Endothelial cell of hepatic sinusoid (primary cell): ENCODE data around the gene NEIL1.

Experiments used
- in situ Hi-C: cut with HindIII; loops from 2 replicates; pipeline ENCODE4 v1.10.0; 2017; ENCODE audit warnings: low sequenced_read_pairs

The NEIL1 gene

DNA sequence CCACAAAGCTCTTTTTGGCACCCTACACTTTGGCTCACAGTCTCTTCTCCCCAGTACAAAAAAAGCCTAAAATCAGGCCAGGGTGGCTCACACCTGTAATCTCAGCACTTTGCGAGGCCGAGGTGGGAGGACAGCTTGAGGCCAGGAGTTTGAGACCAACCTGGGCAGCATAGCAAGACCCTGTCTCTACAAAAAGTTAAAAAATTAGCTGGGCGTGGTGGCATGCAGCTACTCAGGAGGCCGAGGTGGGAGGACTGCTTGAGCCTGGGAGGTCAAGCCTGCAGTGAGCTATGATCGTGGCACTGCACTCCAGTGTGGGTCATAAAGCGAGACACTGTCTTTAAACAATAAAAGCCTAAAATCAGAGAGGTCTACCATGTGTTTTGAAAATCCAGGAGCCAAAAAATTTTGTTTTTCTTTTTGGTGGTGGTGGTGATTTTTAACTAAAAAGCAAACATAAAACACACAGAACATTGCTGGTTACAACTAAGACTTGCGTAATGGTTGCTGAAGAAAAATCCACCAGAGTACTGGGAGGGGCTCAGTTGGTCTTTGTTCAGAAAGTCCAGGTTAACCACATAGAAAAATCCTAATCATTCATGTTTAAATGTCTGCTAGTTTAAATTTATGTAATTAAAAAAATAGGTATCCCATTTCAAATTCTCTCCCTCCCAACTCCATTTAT, 23.2 kb downstream of the NEIL1 start:
- in situ Hi-C loops: no loop called here

DNA sequence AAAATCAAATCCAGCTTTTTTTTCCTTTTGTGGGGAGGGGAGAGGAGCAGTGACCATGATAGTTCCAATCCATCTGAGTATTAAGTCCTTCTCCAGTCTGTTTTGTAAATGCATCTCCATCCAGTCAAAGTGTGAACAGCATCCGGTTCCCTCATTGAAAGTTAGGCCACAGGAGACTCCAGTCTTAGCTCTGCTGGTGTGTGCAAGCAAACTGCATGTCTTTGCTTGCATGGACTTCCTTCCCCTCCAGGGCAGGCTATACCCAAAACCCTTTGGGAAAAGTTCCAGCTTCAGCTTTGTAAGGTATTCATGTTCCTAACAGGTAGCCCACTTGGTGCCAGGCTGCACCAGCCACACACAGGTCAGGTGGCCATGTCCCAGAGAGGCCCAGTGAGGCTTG, 24.6 kb downstream of the NEIL1 start:
- in situ Hi-C loops: no loop called here

DNA sequence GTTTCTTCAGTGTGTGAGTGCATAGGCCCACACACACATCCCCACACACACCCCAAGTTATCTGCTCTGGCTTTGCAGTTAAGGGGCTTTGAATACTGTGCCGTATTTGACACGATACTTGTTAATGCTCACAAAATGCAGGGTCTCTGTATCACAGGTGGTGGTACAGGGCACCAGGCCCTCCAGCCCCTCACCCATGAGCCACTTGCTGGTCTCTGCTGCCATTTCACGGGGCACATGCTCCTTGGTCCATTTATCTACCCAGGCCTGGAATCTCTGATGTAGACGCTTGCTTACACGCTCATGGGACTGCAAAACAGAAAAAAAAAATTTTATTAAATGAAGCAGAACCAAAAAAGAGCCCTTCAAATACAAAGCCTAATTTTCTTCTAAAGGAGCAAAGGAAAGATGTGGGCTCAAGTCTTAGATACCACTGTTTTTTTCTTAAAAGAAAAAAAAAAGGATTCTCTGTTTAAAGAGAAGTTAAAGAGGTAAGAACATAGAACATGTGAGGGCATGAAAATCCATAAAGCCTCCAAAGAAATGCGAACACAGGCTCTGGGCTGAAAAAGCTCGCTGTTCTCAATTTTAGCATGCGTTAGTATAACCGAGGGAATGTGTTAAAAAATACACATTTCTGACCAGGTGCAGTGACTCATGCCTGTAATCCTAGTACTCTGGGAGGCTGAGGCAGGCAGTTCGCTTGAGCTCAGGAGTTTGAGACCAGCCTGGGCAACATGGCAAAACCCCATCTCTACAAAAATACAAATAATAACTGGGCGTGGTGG, 25.3 kb downstream of the NEIL1 start:
- in situ Hi-C loops: no loop called here

DNA sequence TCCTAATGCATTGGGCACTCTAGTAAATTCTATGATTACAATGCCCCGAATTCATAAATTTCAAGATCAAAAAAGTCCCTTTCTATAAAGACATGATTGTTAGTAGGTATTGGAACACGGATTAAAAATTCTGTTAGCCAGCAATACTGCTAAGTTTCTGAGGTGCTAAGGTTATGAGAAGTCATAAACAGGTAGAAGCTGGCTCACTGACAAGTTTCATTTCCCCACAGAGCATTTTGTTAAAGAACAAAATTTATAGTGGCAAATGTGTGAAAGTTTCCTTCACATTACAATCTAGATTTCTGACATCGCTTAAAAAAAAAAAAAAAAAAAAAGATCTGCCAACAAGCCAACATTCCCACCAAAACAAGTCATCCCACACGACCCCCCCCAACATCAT, 33.9 kb downstream of the NEIL1 start:
- in situ Hi-C loops: loop anchor here (5.0 kb wide), 1 partner anchor 52 kb away; no protein-coding TSS in a partner anchor

DNA sequence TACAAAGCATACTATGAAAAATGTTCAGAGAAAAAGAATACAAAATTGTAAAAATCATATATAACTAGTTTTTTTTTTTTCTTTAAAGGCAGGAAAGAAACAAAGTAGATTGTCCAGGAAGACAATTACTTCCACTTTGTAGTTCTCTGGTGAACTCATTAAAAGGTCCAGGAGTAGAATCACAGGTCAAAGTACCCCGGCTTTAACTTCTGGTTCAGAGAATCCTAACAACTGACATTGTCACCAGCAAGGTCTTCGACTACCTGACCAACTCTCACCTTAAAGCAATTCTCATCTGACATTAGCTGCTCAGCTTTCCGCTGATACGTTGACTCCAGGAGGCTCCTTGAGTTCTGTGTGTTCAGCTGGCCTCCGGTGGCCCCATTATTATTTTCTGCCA, 37.1 kb downstream of the NEIL1 start:
- in situ Hi-C loops: loop anchor here (5.0 kb wide), 1 partner anchor 48 kb away; no protein-coding TSS in a partner anchor

DNA sequence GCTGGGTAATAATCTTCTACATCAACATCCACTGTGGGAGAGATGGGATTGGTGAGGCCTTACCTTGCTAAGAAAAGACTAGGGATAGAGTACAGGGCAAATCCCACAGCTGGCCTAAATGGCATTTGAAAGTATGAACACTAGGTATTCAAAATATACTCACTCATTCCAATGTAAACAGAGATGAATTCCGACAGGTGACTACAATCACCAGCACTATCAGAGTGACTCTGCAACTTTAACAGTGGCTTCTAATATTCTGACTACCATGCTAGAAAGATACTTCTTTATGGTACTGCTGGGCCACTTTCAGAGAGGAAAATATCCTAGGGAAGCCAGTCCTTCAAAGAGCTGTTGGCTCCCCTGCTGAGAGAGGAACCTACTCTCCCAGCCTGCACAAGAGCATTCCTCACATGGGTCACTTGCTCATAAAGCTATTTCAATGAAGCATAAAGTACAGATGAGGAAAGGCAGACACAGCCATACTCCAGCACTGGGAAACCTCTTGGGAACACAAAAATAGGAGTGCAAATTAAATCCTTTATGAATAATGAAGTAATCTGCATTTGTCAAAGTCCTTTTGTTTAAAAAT, 43.0 kb downstream of the NEIL1 start:
- in situ Hi-C loops: no loop called here

DNA sequence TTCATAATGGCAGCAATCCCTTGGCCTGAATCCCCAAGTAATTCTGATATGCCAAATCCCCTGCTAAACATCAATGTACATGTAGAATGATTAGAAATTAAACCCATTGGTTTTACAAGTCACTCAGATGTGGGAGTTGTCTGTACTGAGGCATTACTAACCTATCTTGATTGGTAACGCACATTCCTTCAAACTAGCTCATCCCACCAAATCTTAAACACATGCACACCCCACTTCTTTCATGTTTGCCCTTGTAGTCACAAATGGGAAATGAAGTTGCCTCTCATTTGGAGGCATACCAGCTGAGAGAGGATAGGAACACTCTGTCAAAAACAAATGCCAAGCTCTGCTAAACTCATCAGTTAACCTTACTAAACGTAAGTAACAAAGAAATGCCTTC, 50.7 kb downstream of the NEIL1 start:
- in situ Hi-C loops: no loop called here

DNA sequence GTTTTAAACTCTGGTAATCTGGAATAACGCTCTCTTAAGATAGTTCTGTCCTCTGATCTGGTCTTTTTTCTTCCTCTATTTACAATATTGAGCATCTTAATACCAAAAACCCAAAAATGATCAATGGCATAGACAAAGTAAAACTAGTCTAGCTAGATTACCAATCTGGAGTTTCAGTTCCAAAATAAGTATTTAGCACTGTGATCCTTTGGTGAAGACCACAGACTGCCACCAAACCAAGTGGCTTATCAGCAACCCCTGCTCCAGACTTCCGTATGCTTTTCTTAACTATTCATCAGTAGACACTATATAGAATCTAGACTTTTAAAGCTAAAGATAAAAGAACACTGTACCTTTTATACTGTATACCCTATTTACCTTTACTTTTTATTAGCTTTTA, 57.1 kb downstream of the NEIL1 start:
- in situ Hi-C loops: no loop called here
